Measurements from ENCODE around the gene PRKG1. TPM values are rescaled to one million over a fixed set of nuclear protein-coding genes. Genes with fewer than 3 reads are reported as not detected.

The PRKG1 gene
- total and polyA plus RNA-seq, 2 of the 4 experiments (the other 2 are of a cell fraction), result 3.5 to 18.3 TPM

DNA sequence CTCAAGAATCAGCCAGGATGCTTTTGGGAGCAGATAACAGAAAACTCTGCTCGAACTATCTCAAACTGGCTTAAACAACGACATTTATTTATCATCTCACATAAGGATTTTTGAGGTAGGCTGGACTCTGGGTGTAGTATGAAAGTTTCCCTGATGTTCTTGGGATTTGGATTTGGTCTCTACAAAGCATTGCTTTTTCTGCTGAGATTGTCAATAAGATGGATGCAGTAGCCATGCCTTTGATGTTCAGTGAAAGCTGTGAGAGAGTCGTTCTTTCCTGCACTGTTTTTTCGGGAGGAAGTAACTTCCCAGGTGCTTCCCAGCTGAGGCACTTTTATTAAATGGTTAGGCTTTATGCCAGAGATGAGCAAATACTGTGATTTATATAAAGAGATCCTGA is 181.1 kb downstream of the PRKG1 start:
- DNase-seq, result no peak
- Histone ChIP-seq H3K14ac (replicated peaks; ENCODE audit: low read depth, low read length) (no peak overlapping the region), H3K9ac (ENCODE audit: low read depth, low read length) (no peak overlapping the region), H2AK9ac (replicated peaks; ENCODE audit: low read depth, low read length, poor library complexity) (no peak overlapping the region), H4K5ac (ENCODE audit: low read depth, low read length) (no peak overlapping the region), H3K9me1 (ENCODE audit: insufficient read depth, low read length) (0 out of 2 replicates have a peak, but pooled peaks cover 2% of the 10 kb centered on the region), H4K20me1 (ENCODE audit: insufficient read depth, low read length) (no peaks in the 10 kb centered on the region), H2BK15ac (ENCODE audit: low read depth, low read length) (no peak overlapping the region), H2AK5ac (ENCODE audit: low read depth, low read length) (no peak overlapping the region), H3K9me3 (ENCODE audit: control insufficient read depth, insufficient read depth, low read length) (no peaks in the 10 kb centered on the region), H3K4me1 (ENCODE audit: control insufficient read depth, insufficient read depth, low read length) (no peaks in the 10 kb centered on the region), H3K4me3 (ENCODE audit: insufficient read depth, low read depth, low read length) (no peak overlapping the region), H2BK20ac (ENCODE audit: low read depth, low read length) (no peak overlapping the region), H3K23ac (ENCODE audit: low read depth, low read length) (no peak overlapping the region), H2BK120ac (ENCODE audit: low read depth, low read length) (no peak overlapping the region), H3K27ac (ENCODE audit: insufficient read depth, low read length) (no peak overlapping the region), H3K36me3 (ENCODE audit: control insufficient read depth, insufficient read depth, low read length) (no peaks in the 10 kb centered on the region), H3K4ac (ENCODE audit: low read depth, low read length) (no peak overlapping the region), H2BK5ac (ENCODE audit: low read depth, low read length, poor library complexity, severe bottlenecking) (no peak overlapping the region), H4K8ac (ENCODE audit: low read depth in 2 of 2, low read length in 2 of 2) (no peak overlapping the region), H3K27me3 (ENCODE audit: control insufficient read depth, insufficient read depth, low read length) (no peaks in the 10 kb centered on the region), H3K18ac (ENCODE audit: low read depth, low read length) (no peak overlapping the region), H2AFZ (replicated peaks; ENCODE audit: low read length, poor library complexity) (no peak overlapping the region), H3K4me2 (ENCODE audit: low read depth, low read length) (no peak overlapping the region), H4K91ac (ENCODE audit: insufficient read depth, low read depth, low read length) (no peak overlapping the region), H3K79me1 (ENCODE audit: low read depth in 1 of 2, low read length in 2 of 2) (peaks cover 9 to 17% of the 10 kb centered on the region in 2 experiments; a peak in 2 of 4 replicates), H3K56ac (ENCODE audit: extremely low read depth, insufficient read depth, low read length) (no peak overlapping the region)
- no peak for TF ChIP-seq RFX5 (IDR thresholded peaks at IDR 0.05; ENCODE audit: low read depth, low read length)
- no peak for TF ChIP-seq BHLHE40 (IDR thresholded peaks at IDR 0.05; ENCODE audit: low read depth, low read length)
- no peak for TF ChIP-seq CHD1 (IDR thresholded peaks at IDR 0.05; ENCODE audit: low read depth, low read length)
- no peak for TF ChIP-seq CTCF (conservative IDR thresholded peaks at IDR 0.05; ENCODE audit: low read depth, low read length)
- TF ChIP-seq, protein P1, sequence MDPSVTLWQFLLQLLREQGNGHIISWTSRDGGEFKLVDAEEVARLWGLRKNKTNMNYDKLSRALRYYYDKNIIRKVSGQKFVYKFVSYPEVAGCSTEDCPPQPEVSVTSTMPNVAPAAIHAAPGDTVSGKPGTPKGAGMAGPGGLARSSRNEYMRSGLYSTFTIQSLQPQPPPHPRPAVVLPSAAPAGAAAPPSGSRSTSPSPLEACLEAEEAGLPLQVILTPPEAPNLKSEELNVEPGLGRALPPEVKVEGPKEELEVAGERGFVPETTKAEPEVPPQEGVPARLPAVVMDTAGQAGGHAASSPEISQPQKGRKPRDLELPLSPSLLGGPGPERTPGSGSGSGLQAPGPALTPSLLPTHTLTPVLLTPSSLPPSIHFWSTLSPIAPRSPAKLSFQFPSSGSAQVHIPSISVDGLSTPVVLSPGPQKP (IDR thresholded peaks at IDR 0.05; ENCODE audit: borderline replicate concordance, low read depth, low read length), result no peak
- TF ChIP-seq FOS (IDR thresholded peaks at IDR 0.05; ENCODE audit: low read depth, low read length), result no peak
- TF ChIP-seq MAZ (IDR thresholded peaks at IDR 0.05; ENCODE audit: borderline replicate concordance, low read depth, low read length), result no peak
- no peak for TF ChIP-seq CEBPB (IDR thresholded peaks at IDR 0.05; ENCODE audit: low read depth, low read length)
- TF ChIP-seq SMC3 (IDR thresholded peaks at IDR 0.05; ENCODE audit: low read depth, low read length), result no peak
- no peak for TF ChIP-seq MAFK (IDR thresholded peaks at IDR 0.05; ENCODE audit: low read depth, low read length)
- no peak for TF ChIP-seq MXI1 (IDR thresholded peaks at IDR 0.05; ENCODE audit: borderline replicate concordance, low read depth, low read length)
- TF ChIP-seq RAD21 (IDR thresholded peaks at IDR 0.05; ENCODE audit: low read length), result no peak
- TF ChIP-seq RCOR1 (IDR thresholded peaks at IDR 0.05; ENCODE audit: insufficient replicate concordance, low read length), result no peak
- TF ChIP-seq, protein P2, sequence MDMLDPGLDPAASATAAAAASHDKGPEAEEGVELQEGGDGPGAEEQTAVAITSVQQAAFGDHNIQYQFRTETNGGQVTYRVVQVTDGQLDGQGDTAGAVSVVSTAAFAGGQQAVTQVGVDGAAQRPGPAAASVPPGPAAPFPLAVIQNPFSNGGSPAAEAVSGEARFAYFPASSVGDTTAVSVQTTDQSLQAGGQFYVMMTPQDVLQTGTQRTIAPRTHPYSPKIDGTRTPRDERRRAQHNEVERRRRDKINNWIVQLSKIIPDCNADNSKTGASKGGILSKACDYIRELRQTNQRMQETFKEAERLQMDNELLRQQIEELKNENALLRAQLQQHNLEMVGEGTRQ (IDR thresholded peaks at IDR 0.05; ENCODE audit: low read depth, low read length), result no peak
- TF ChIP-seq POLR2A (IDR thresholded peaks at IDR 0.05; ENCODE audit: low read depth, low read length), result no peak
- no peak for TF ChIP-seq NFE2L2 (IDR thresholded peaks at IDR 0.05; ENCODE audit: low read depth, low read length)
- POLR2A ChIA-PET (ENCODE audit: unreplicated experiment), result no interaction called here
- dilution Hi-C loops (cut with HindIII; ENCODE audit: low sequenced_read_pairs, unreplicated experiment), result no loop called here
- no TSS peak for BruUV-seq (replicated peaks)
- in situ Hi-C loops (cut with MboI; ENCODE audit: low sequenced_read_pairs), result no loop called here
- CTCF ChIA-PET, result interaction anchor here (0.6 kb wide), 1 partner anchor 10 kb away, joined by 3 read pairs; no protein-coding TSS in a partner anchor
- ATAC-seq (ENCODE audit: low read depth), result no peak
- intact Hi-C loops (cut with micrococcal nuclease), result no loop called here
- WGBS, 2 experiments (ENCODE audit: extremely low coverage in 2 of 2, insufficient read length in 1 of 2), result no CpG with 5 or more reads among the region's 4 CpGs
